Loucy (cell line): ENCODE results near the gene KLHDC9.

ENCODE experiments used
- CTCF ChIP-seq: fragments of 200-600 bp; sonication (generic); conservative IDR thresholded peaks from 2 replicates; pipeline ENCODE4 v1.5.1; 2014; ENCODE audit warnings: mild to moderate bottlenecking, antibody characterized with exemption, low read length
- EZH2phosphoT487 ChIP-seq: fragments of 200-600 bp; IDR thresholded peaks from 2 replicates; pipeline ENCODE4 v1.6.1; 2018; ENCODE audit warnings: antibody characterized with exemption, mild to moderate bottlenecking, moderate library complexity, borderline replicate concordance

GRCh38 chr1:161051219-161051618 lies 46.9 kb upstream of the KLHDC9 start:
- TF ChIP-seq CTCF (no peak), EZH2phosphoT487 (no peak)
